Endothelial cell of umbilical vein (primary cell): Measurements from ENCODE around the gene TTC3. TPM values are rescaled to one million over a fixed set of nuclear protein-coding genes. Genes with fewer than 3 reads are reported as not detected.

Experiments used
- BruUV-seq: library from RNA; stranded (reverse); fragments of 400-500 nt; replicated peaks from 2 replicates; lab custom pipeline; 2021; lab: Mats Ljungman, UMichigan
- CTCF ChIA-PET: fragments of 300-600, 350-600 bp; sonication (Branson Sonifier 250); formaldehyde crosslinking; loops from one replicate; lab custom pipeline; 2021; ENCODE audit warnings: antibody characterized with exemption, inconsistent platforms; lab: Charles Lee
- POLR2A ChIA-PET: fragments of 300-600, 350-600 bp; sonication (Branson Sonifier 250); formaldehyde crosslinking; loops from one replicate; lab custom pipeline; 2021; ENCODE audit warnings: antibody characterized with exemption, inconsistent platforms; lab: Charles Lee
- DNase-seq: peaks from one replicate; pipeline ENCODE4 v3.0.0-alpha.2; 2011; ENCODE audit warnings: low read depth, low spot score
- FAIRE-seq: peaks from 2 replicates; lab custom pipeline; 2011; peaks lifted over from hg19 to GRCh38; lab: Jason Lieb, UNC
- H2AFZ ChIP-seq: 2 replicates; pipeline ENCODE4 v1.6.0; 2012; ENCODE audit warnings: low read depth, low read length, control low read depth, inconsistent platforms
- H3K27ac ChIP-seq: 2 replicates; pipeline ENCODE4 v1.5.1; 2011; ENCODE audit warnings: low read depth, mild to moderate bottlenecking, control low read depth, low read length, moderate library complexity; ENCODE audit not compliant: insufficient read depth
- H3K27me3 ChIP-seq, 2 experiments: 2 replicates each; pipeline versions ENCODE4 v1.6.0 to v1.6.1; 2011; ENCODE audit warnings: low read length in 2 of 2, mixed read lengths in 1 of 2; ENCODE audit not compliant: control insufficient read depth in 2 of 2, insufficient read depth in 2 of 2
- H3K36me3 ChIP-seq, 2 experiments: 2 replicates in 1 of 2; 3 replicates in 1 of 2; pipeline ENCODE4 v1.5.1; 2011; ENCODE audit warnings: low read length in 2 of 2, mild to moderate bottlenecking in 1 of 2, moderate library complexity in 1 of 2; ENCODE audit not compliant: control insufficient read depth in 2 of 2, insufficient read depth in 2 of 2; ENCODE audit errors: extremely low read depth in 1 of 2
- H3K4me1 ChIP-seq: 3 replicates; pipeline ENCODE4 v1.5.1; 2011; ENCODE audit warnings: mild to moderate bottlenecking, low read length; ENCODE audit not compliant: control insufficient read depth, insufficient read depth; ENCODE audit errors: extremely low read depth
- H3K4me2 ChIP-seq: 2 replicates; pipeline ENCODE4 v1.6.1; 2011; ENCODE audit warnings: low read length, control low read depth, mixed read lengths; ENCODE audit not compliant: insufficient read depth
- H3K4me3 ChIP-seq, 3 experiments: fragments of 200-600 bp in 1 of 3; sonication (generic), shearing (Covaris generic) in 1 of 3; replicated peaks in 1 of 3; 2 replicates each; pipeline ENCODE4 v1.5.1; 2011 to 2016; ENCODE audit warnings: control low read depth in 3 of 3, low read length in 3 of 3, mild to moderate bottlenecking in 2 of 3, inconsistent platforms in 1 of 3, low read depth in 1 of 3, moderate library complexity in 1 of 3; ENCODE audit not compliant: insufficient read depth in 1 of 3
- H3K79me2 ChIP-seq: 2 replicates; pipeline ENCODE4 v1.6.0; 2012; ENCODE audit warnings: low read length, inconsistent platforms; ENCODE audit not compliant: control insufficient read depth, insufficient read depth
- H3K9ac ChIP-seq: replicated peaks from 2 replicates; pipeline ENCODE3; 2011; ENCODE audit warnings: low read length, control low read depth; ENCODE audit not compliant: insufficient read depth; ENCODE audit errors: extremely low read depth
- H3K9me1 ChIP-seq: replicated peaks from 3 replicates; pipeline ENCODE4 v1.6.0; 2011; ENCODE audit warnings: mild to moderate bottlenecking, low read length; ENCODE audit not compliant: control insufficient read depth, insufficient read depth; ENCODE audit errors: extremely low read depth
- H3K9me3 ChIP-seq: replicated peaks from 2 replicates; pipeline ENCODE4 v1.5.1; 2012; ENCODE audit warnings: low read length, inconsistent platforms; ENCODE audit not compliant: control insufficient read depth, insufficient read depth
- H4K20me1 ChIP-seq: replicated peaks from 2 replicates; pipeline ENCODE3; 2011; ENCODE audit warnings: mild to moderate bottlenecking, low read length; ENCODE audit not compliant: control insufficient read depth, insufficient read depth; ENCODE audit errors: extremely low read depth
- EZH2 ChIP-seq: IDR thresholded peaks from 2 replicates; pipeline ENCODE4 v1.6.1; 2012; ENCODE audit warnings: borderline replicate concordance, low read depth, mild to moderate bottlenecking, moderate library complexity, low read length, inconsistent platforms; ENCODE audit not compliant: severe bottlenecking
- FOS ChIP-seq: IDR thresholded peaks from 2 replicates; pipeline ENCODE4 v1.6.1; 2011; ENCODE audit warnings: mild to moderate bottlenecking, low read length, moderate library complexity, borderline replicate concordance; ENCODE audit not compliant: insufficient read depth
- GATA2 ChIP-seq: IDR thresholded peaks from 2 replicates; pipeline ENCODE4 v1.7.0; 2011; ENCODE audit warnings: low read depth, mild to moderate bottlenecking, moderate library complexity, mixed read lengths, low read length; ENCODE audit not compliant: insufficient read length, insufficient read depth
- JUN ChIP-seq: IDR thresholded peaks from 2 replicates; pipeline ENCODE4 v1.6.1; 2011; ENCODE audit warnings: borderline replicate concordance, low read depth; ENCODE audit not compliant: insufficient read length, insufficient read depth
- MYC ChIP-seq: IDR thresholded peaks from one replicate; pipeline ENCODE4 v1.6.1; 2011; ENCODE audit warnings: mild to moderate bottlenecking, low read depth, low read length
- POLR2A ChIP-seq: IDR thresholded peaks from 2 replicates; pipeline ENCODE4 v1.6.1; 2012; ENCODE audit warnings: low read depth, mild to moderate bottlenecking, control low read depth, low read length
- POLR2AphosphoS5 ChIP-seq: IDR thresholded peaks from 2 replicates; pipeline ENCODE4 v1.6.1; 2012; ENCODE audit warnings: low read depth, mild to moderate bottlenecking, control low read depth, low read length, moderate library complexity; ENCODE audit not compliant: insufficient read depth
- dilution Hi-C: fragments of 300-500 bp; cut with MboI; formaldehyde crosslinking; loops from one replicate; pipeline ENCODE4 v1.15.0; 2019; ENCODE audit warnings: low sequenced_read_pairs; ENCODE audit not compliant: extremely low pct_ligation_motif_present
- intact Hi-C: fragments of 100-400 bp; cut with micrococcal nuclease; formaldehyde crosslinking; loops from one replicate; pipeline ENCODE4 v1.10.0; 2022
- polyA plus RNA-seq, 4 experiments: library from polyadenylated mRNA; depleted of rRNA in 3 of 4; stranded (reverse) in 3 of 4; unstranded in 1 of 4; fragments of >200 nt; gene quantifications; 2 replicates each; pipeline versions ENCODE4 v1.2.1 to v1.2.3, GENCODE V29; 2011 to 2012; ENCODE audit warnings: missing spikeins in 1 of 4
- total RNA-seq: library from RNA; stranded (reverse); gene quantifications from 2 replicates; pipeline ENCODE4 v1.2.3, GENCODE V29; 2021
- TF ChIP-seq, protein P1 (sequence below), 2 donors: IDR thresholded peaks; 1 replicate in 1 of 2; 2 replicates in 1 of 2; pipeline ENCODE4 v1.5.1; 2011; ENCODE audit warnings: low read length in 2 of 2, mild to moderate bottlenecking in 2 of 2, moderate library complexity in 2 of 2, control low read depth in 1 of 2, inconsistent platforms in 1 of 2, low read depth in 1 of 2; ENCODE audit not compliant: insufficient read depth in 1 of 2; ENCODE audit errors: extremely low read depth in 1 of 2
- TF ChIP-seq, protein P2 (sequence below): IDR thresholded peaks from 2 replicates; pipeline ENCODE4 v1.6.1; 2011; ENCODE audit not compliant: insufficient read depth, insufficient read length

The TTC3 gene
- total and polyA plus RNA-seq, 2 donors (not counting 3 experiments of a cell fraction or from before 2014, with no cell fraction given) = 26.2 to 113 TPM

DNA sequence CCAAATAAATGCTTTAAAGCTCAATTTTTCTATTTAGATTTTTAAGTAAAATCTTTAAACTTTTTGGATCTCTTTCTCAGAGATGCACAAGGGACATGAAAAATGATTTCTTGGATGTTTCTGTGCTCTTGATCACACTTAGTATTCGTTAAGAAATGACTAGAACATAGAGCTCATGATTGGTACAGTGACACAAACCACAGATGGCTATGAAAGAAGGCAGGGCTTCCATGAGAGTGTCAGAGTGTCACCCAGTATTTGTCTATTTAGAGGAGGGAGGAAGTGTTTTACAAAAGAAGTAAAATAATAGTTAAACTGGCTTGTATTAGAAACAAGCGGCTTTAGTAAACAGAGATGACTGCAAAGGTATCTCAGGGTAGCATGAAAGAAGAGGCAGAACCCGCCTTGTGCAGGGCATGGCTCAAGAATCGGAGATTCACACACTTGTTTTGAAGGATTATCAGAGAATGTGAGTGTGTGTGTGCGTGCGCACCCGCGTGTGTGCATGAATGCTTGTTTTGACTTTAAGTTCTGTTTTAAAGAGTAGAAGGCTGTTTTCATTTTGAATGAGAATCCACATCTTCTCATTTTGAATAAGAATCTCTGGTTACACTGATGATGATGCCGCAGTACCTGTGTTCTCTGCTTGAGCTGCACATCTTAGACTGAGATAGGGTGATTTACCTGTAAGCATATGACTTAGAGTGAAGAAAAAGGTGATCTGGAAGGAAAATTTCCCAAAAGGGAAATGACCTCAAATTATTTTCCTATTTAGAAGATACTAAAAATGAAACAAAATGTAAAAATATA is 111.9 kb downstream of the TTC3 start:
- TF ChIP-seq, protein P1, sequence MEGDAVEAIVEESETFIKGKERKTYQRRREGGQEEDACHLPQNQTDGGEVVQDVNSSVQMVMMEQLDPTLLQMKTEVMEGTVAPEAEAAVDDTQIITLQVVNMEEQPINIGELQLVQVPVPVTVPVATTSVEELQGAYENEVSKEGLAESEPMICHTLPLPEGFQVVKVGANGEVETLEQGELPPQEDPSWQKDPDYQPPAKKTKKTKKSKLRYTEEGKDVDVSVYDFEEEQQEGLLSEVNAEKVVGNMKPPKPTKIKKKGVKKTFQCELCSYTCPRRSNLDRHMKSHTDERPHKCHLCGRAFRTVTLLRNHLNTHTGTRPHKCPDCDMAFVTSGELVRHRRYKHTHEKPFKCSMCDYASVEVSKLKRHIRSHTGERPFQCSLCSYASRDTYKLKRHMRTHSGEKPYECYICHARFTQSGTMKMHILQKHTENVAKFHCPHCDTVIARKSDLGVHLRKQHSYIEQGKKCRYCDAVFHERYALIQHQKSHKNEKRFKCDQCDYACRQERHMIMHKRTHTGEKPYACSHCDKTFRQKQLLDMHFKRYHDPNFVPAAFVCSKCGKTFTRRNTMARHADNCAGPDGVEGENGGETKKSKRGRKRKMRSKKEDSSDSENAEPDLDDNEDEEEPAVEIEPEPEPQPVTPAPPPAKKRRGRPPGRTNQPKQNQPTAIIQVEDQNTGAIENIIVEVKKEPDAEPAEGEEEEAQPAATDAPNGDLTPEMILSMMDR (IDR thresholded peaks at IDR 0.05; ENCODE audit: extremely low read depth in 1 of 2, insufficient read depth in 1 of 2, low read depth in 1 of 2, low read length in 2 of 2) = no peak
- TF ChIP-seq POLR2AphosphoS5 (no peak), MYC (no peak), POLR2A (no peak), JUN (no peak), GATA2 (no peak), FOS (no peak), EZH2 (no peak)
- TF ChIP-seq, protein P2, sequence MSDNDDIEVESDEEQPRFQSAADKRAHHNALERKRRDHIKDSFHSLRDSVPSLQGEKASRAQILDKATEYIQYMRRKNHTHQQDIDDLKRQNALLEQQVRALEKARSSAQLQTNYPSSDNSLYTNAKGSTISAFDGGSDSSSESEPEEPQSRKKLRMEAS = no peak
- dilution Hi-C loops = no loop called here

More for the DNA sequence above, 111.9 kb downstream of the TTC3 start:
- no peaks in the 10 kb centered on the region for H4K20me1 ChIP-seq
- no peak overlapping the region for H3K4me2 ChIP-seq
- H3K9me1 ChIP-seq = no peaks in the 10 kb centered on the region
- BruUV-seq = no TSS peak
- no peak overlapping the region for H2AFZ ChIP-seq
- DNase-seq (no peak), FAIRE-seq (no peak)
- no peaks in the 10 kb centered on the region for H3K9me3 ChIP-seq
- peaks cover 3 to 15% of the 10 kb centered on the region in 2 experiments for H3K36me3 ChIP-seq
- no peak overlapping the region for H3K4me3 ChIP-seq
- no peaks in the 10 kb centered on the region for H3K79me2 ChIP-seq
- no peak overlapping the region for H3K27ac ChIP-seq
- CTCF ChIA-PET = interaction anchor here (1.0 kb wide), 2 partner anchors 56 to 208 kb away, joined by 3 read pairs; no protein-coding TSS in a partner anchor
- H3K9ac ChIP-seq = no peak overlapping the region
- intact Hi-C loops = no loop called here
- POLR2A ChIA-PET = interaction anchor here (0.6 kb wide), 2 partner anchors 13 to 104 kb away, joined by 5 to 9 read pairs; no protein-coding TSS in a partner anchor
- H3K4me1 ChIP-seq = no peaks in the 10 kb centered on the region
- H3K27me3 ChIP-seq = no peaks in the 10 kb centered on the region
